Kidney epithelial cell (primary cell): ENCODE measurements around the gene FOXRED1. TPM values are rescaled to one million over a fixed set of nuclear protein-coding genes. Genes with fewer than 3 reads are reported as not detected.
"Not testable (repeated sequence)": the region's sequence is repeated elsewhere in the genome, so short reads cannot be mapped to it uniquely, and the experiment has no call there.

Experiments used
- DNase-seq: peaks from one replicate; pipeline ENCODE4 v3.0.0-alpha.2; 2010; ENCODE audit warnings: low read depth
- H3K27me3 ChIP-seq: 2 replicates; pipeline ENCODE4 v1.6.0; 2011; ENCODE audit warnings: low read length; ENCODE audit not compliant: control insufficient read depth, insufficient read depth
- H3K36me3 ChIP-seq: 2 replicates; pipeline ENCODE4 v1.5.1; 2011; ENCODE audit warnings: low read length; ENCODE audit not compliant: control insufficient read depth, insufficient read depth
- H3K4me3 ChIP-seq: 2 replicates; pipeline ENCODE4 v1.5.1; 2011; ENCODE audit warnings: low read depth, mild to moderate bottlenecking, control low read depth, low read length
- CTCF ChIP-seq: IDR thresholded peaks from 2 replicates; pipeline ENCODE4 v1.5.1; 2011; ENCODE audit warnings: mild to moderate bottlenecking, moderate library complexity, low read length, control low read depth, inconsistent platforms; ENCODE audit not compliant: insufficient read depth, poor library complexity, severe bottlenecking
- total RNA-seq: library from RNA; depleted of rRNA; stranded (reverse); fragments of >200 nt; gene quantifications from 2 replicates; pipeline ENCODE4 v1.2.3, GENCODE V29; 2015

FOXRED1 gene
- total RNA-seq, 1 donor from 2014 or later, result 27.4 TPM

GRCh38 chr11:126303623-126304456 lies 34.9 kb downstream of the FOXRED1 start, which contains the start of gene DCPS:
TSS of gene DCPS (plus strand) at chr11:126304060. CDS start at chr11:126304081, 21 bp downstream.
- Histone ChIP-seq H3K4me3 (peak within 1 kb of the TSS; percentile 64), H3K36me3 (no peaks in the 10 kb centered on the region), H3K27me3 (no peaks in the 10 kb centered on the region)
- DNase-seq, result no peak
- TF ChIP-seq CTCF, result no peak

GRCh38 chr11:126304457-126305075 lies 35.6 kb downstream of the FOXRED1 start:
- TF ChIP-seq CTCF, result no peak
- no peak for DNase-seq
- no peaks in the 10 kb centered on the region for H3K27me3 ChIP-seq
- H3K4me3 ChIP-seq, result peak overlapping the region; percentile 64
- no peaks in the 10 kb centered on the region for H3K36me3 ChIP-seq

GRCh38 chr11:126305699-126306098 lies 36.7 kb downstream of the FOXRED1 start:
- no peaks in the 10 kb centered on the region for H3K36me3 ChIP-seq

GRCh38 chr11:126307706-126308105 lies 38.8 kb downstream of the FOXRED1 start:
- Histone ChIP-seq H3K27me3 (no peaks in the 10 kb centered on the region), H3K36me3 (no peaks in the 10 kb centered on the region), H3K4me3 (no peak overlapping the region)
- no peak for DNase-seq
- TF ChIP-seq CTCF, result peak; percentile 50

More at GRCh38 chr11:126305699-126306098, 36.7 kb downstream of the FOXRED1 start:
- TF ChIP-seq CTCF, result no peak
- no peak for DNase-seq
- Histone ChIP-seq H3K27me3 (no peaks in the 10 kb centered on the region), H3K4me3 (no peak overlapping the region)

GRCh38 chr11:126308271-126308671 lies 39.3 kb downstream of the FOXRED1 start:
- no peak overlapping the region for H3K4me3 ChIP-seq
- no peak for DNase-seq

GRCh38 chr11:126308771-126309170 lies 39.8 kb downstream of the FOXRED1 start:
- not testable (repeated sequence) for H3K36me3 ChIP-seq, DNase-seq, H3K27me3 ChIP-seq

More at GRCh38 chr11:126308271-126308671, 39.3 kb downstream of the FOXRED1 start:
- Histone ChIP-seq H3K36me3 (no peaks in the 10 kb centered on the region), H3K27me3 (no peaks in the 10 kb centered on the region)
- no peak for TF ChIP-seq CTCF

More at GRCh38 chr11:126308771-126309170, 39.8 kb downstream of the FOXRED1 start:
- not testable (repeated sequence) for H3K4me3 ChIP-seq
